Esophagus muscularis mucosa (tissue), 3 donors: Measurements from ENCODE around the gene ISOC2.

Source experiments
- CTCF ChIP-seq, 3 experiments: fragments of 200-600 bp in 2 of 3; fragments of 450-650 bp in 1 of 3; sonication (generic) in 2 of 3; IDR thresholded peaks; one replicate each; pipeline ENCODE4 v1.5.1; 2017 to 2019; ENCODE audit warnings: antibody characterized with exemption in 3 of 3, mild to moderate bottlenecking in 2 of 3, moderate library complexity in 1 of 3
- POLR2A ChIP-seq: fragments of 450-650 bp; IDR thresholded peaks from one replicate; pipeline ENCODE4 v1.6.1; 2017; ENCODE audit warnings: antibody characterized with exemption, moderate library complexity, mild to moderate bottlenecking, low read depth

DNA sequence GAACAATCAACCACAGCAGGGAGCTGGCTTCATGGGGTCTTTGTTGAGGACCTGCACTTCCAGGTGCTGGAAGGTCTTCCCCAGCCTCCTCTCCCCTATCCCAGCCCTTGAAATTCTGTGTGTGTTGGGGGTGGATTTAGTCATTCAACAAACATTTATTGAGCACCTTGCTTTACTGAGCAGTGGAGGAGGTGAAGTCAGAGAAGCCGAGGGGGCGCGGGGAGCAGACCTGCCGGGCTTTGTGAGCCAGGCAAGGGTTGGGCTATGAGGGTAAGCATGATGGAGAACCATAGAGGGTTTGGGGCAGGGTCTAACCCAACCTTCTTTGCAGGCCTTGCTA, 6.6 kb upstream of the ISOC2 start:
- no peak for TF ChIP-seq POLR2A
- no peak for TF ChIP-seq CTCF (IDR thresholded peaks at IDR 0.05)
